ENCODE results near the gene TOM1L2. TPM values are rescaled to one million over a fixed set of nuclear protein-coding genes. Genes with fewer than 3 reads are reported as not detected.

The TOM1L2 gene
- polyA plus RNA-seq, 4 donors, result 36.1 to 52.2 (median 44.9) TPM

DNA sequence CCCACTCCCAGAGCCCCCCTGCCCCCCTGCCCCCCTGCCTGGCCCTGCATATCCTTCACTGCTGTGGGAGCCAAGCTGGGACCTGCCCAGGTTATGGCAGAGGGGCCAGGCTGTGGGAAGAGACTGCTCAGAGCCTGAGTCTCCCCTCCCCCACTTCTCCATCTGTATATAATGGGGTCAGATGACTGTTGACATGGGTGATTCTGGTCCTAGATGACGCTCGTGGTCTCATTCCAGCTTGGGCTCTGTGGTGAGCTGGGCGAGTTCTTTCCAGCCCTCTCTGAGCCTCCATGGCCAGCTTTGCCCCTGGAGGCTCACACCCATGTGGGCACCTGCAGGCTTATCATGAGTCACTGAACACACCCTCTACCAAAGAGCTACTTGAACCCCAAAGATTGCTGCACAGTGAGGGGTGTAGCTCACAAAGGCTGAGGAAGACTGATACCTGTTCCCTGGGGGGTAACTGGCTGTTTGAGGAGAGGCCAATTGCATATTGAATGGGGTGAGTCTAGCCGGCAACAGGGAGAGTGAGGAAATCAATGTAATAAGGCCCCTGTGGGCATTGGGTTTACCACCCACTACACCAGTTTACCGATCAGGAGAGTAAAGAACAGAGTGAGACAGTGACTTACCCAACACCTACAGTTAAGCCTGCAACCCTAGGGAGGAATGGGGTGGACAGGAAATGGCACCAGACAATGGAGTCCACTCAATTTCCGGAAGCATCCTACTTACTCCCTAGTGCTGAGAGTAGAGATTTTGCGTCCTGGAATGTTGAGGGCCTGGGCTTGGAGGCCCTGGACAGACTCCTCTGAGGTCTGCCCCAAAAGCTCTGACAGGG lies 131.2 kb downstream of the TOM1L2 start:
- no peak for DNase-seq (ENCODE audit: low read depth in 4 of 4, low spot score in 2 of 4)

DNA sequence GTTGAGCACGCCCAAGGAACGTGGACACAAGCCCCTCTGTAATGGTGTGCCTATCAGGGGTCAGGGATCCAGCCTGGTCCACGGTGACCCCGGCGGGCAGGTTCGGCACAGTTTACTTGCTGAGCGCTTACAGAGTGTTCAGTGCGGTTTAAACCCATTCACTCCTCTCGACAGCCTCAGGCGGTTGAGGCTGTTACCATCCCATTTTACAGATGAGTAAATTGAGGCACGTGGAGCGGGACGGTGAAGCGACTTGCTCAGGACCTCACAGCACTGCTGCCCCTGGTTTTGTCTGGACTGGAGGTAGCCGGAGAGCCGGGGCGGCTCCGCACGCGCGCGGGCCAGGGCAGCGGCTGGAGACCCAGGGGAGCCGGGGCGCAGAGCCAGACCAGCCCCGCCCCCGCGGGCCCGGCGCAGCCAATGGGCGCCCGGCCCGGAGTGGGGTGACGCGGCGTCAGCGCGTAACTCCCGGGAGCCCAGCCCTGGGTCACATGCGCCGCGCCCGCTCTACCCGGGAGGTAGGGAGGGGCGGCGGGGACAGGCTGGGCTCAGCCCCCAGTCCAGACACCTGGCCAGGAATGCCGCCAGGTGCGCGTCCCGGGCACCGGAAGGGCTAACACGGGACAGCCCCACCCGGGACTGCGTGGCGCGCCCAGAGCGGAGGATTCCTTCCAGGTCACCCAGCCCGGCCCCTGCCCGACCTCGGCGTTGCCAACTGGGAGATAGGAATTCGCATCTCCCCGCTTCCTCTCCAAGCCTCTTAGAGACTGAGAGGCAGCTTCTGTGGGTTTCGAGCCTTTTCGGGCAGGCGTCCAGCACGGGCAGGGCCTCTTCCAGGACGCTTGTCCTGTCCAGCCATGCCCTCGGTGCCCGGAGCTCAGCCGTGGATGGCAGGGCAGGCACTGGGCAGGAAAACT lies 132.2 kb downstream of the TOM1L2 start:
- DNase-seq (ENCODE audit: low read depth in 4 of 4, low spot score in 2 of 4), result peak in 1 of 4 donors; percentile 66

DNA sequence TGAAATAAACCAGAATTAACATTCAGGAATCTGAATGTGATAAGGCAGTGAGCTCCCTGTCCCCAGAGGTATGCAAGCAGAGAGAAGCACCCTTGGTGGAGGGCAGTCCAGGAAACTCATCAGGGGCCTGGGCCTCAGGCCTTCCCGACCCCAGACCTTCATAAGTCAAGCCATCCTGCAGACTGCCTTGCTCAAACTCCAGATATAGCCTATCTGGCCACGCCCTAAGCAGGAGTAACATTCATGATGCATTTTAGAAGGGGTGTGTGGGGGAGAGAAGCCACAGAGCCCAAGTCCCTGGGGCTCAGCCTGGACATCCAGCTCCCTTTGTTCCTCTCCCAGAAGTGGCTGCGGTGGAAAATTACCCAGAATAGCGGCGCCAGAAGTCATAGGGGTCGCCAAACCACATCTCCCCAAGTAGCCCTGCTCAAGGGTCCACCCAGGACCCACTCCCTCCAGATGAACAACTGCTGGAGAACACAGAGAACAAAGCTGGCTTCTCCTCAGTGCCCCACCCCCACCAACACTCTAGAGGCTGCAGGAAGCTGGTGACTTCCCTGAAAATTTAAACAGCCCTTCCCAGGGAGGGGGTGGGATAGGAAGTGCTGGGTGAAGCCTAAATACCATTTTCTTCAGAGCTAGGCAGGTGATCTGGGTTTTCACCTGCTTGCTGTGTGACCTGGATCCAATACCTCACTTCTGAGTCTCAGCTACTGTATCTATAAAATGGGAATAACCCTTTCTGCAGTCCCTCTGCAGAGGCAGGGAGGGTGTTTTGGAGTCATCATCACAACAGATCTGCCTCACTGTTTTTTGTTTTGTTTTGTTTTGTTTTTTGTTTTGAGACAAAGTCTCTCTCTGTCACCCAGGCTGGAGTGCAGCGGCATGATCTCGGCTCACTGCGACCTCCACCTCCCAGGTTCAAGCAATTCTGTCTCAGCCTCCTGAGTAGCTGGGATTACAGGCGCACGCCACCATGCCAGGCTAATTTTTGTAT lies 133.9 kb downstream of the TOM1L2 start:
- DNase-seq (ENCODE audit: low read depth in 4 of 4, low spot score in 2 of 4), result no peak

DNA sequence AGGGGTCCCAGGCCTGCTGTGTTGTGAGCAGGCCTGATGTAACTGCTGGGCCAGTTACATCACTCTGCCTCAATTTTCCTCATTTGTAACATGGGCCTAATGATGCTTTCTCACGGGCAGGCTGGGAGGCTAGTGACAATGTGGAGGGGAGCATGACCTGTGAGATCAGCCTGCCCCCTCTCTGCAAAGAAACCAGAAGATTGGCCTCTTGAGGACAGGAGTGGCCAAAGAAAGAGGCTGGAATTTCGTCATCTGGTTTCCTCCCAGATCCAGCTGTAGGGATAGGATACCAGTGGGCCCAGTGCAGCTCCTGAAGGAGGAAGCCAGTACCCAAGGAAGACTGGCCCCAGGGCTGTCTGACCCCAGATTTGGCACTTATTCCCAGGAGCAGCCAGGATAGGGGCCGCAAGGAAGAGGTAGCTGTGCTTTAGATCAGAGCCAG lies 134.8 kb downstream of the TOM1L2 start:
- no peak for DNase-seq (ENCODE audit: low read depth in 4 of 4, low spot score in 2 of 4)

DNA sequence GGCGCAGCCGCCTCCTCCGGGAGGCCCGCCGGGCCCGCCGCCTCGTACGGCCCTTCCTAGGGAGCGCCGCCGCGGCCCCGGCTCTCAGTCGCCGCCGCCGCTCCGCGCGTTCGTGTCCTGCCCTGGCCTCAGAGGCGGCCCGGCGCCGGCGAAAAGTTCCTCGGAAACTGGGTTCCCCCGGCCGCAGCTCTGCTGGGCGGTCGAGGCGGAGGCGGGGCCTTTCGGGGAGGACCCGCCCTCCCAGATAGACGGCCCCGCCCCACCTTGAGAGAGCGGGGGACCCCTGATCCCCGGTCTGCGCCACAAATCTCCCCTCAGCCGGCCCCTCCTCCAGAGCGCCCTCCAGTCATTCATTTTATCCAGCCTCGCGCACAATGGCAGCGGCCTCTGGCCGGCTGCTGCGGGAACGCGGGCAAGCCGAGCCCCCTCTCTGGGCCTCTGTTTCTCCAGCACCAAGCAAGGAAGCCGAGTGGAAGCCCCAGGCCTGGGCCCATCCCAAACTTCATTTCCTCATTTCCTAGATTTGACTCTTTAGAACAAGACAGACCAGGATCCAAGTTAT lies 135.3 kb downstream of the TOM1L2 start, which contains the start of gene SREBF1:
Gene SREBF1, minus strand, starts transcription at position 169 of the 562 bp plus-strand sequence. CDS start 169 bp downstream, outside the sequence.
- no peak for DNase-seq (ENCODE audit: low read depth in 4 of 4, low spot score in 2 of 4)

DNA sequence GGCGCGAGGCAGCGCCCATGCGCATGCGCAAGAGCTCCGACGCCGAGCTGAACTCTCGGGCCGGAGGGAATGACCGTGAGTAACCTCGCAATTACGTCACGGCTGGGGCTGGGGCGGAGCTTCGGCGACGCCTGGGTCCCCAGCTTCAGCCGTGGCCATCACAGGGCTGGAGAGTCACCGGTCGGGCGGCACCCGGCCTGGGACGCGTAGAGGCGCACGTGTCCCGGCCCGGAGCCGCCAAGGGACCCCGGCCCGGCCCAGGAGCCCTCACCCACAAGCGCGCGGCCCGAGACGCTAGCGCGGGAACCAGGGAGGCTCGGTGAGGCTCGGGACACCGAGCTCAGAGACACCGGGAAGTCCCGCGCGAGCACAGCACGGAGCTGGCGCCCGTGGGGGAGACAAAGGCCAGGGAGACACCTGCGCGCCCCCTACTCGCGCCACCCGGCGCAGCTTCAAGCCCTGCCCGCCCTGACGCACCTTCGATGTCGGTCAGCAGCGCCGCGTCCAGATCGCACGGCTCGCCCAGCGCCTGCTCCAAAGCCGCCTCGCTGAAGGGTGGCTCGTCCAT lies 135.9 kb downstream of the TOM1L2 start:
- DNase-seq (ENCODE audit: low read depth in 4 of 4, low spot score in 2 of 4), result peak; percentile 93 to 97 (median 96)

DNA sequence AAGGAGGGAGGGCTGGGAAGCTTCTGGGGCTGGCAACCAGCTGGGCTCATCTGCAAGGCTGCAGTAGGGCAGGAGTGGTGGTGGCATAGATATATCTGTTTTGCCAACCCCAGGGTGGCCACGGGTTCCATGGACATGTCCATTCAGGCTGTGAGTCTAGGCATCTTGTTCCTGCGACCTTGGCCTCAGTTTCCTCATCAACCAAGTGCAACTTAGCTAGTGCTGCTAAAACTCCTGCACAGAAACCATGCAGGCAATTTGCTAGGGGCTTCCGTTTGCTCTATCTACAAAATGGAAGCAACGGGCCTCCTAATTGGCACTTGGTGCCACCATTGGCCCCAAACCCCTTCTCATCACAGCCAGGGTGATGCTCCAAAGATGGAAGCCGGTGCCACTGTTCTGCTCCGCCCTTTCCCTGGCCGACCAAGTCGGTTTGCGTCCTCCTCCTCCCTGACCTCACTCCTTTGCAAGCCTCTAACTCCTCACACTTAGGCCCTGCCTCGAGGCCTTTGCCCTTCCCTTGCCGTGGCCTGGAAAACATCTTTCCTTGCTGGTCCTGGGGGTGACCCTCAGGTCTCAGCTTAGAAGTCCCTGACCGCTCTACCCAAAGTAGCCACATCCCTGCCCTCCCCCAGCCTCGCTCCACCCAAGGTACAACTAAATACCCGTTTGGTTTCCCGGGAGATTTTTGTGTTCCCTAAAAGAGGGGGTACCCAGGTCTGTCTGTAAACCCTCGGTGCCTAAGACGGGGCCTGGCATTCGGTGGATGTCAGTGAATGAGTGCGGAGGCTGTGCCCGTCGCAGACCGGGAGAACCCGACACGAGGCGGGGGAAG lies 136.6 kb downstream of the TOM1L2 start:
- DNase-seq (ENCODE audit: low read depth in 4 of 4, low spot score in 2 of 4), result no peak

DNA sequence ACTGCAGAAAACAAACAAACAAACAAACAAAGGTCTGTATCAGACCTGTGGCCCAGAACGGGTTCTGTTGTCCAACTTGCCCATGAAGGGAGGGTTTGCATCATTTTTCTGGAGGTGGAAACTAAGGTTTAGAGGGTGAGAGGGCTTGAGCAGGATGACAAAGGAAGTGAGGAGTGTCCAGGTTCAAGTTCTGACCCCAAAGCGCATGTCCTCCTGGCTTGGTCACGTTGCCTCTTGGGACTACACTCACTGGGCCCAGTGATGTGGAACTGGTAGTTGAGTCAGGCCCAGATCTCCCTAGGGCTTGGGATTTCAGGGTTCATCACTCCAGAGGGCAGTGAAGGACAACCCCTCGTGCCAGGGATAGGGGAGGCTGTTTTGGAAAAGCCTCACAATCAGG lies 137.2 kb downstream of the TOM1L2 start:
- DNase-seq (ENCODE audit: low read depth in 4 of 4, low spot score in 2 of 4), result no peak

DNA sequence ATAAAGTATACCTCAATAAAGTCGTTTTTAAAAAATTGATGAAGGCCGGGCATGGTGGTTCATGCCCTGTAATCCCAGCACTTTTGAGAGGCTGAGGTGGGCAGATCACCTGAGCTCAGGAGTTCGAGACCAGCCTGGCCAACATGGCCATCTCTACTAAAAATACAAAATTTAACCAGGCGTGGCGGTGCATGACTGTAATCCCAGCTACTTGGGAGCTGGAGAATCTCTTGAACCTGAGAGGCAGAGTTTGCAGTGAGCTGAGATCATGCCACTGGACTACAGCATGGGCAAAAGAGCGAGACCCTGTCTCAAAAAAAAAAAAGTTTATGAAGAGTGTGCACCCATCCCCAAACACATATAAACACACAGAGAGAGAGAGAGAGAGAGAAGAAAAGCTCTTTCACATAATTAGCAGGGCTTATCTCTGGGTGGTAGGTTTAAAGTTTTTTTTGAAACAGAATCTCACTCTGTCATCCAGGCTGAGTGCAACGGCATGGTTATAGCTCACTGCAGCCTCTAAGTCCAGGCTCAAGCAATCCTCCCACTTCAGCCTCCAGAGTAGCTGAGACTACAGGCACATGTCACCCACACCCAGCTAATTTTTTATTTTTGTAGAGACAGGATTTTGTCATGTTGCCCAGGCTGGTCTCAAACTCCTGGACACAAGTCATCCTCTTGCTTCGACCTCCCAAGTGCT lies 138.4 kb downstream of the TOM1L2 start:
- DNase-seq (ENCODE audit: low read depth in 4 of 4, low spot score in 2 of 4), result no peak

DNA sequence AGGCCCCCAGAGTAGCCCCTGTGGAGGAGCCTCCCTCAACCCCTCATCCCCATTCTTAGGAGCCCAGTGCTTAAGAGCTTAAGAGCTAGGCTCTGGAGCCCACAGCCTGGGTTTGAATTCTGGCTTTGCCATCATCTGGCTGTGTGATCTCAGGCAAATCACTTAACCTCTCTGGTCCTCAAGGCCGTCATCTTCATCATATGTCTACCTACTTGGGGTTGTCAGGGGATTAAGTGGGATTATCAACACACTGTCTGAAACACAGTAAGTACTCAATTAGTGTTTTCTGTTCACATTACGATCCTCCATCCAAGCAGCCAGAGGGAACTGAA lies 140.2 kb downstream of the TOM1L2 start:
- DNase-seq (ENCODE audit: low read depth in 4 of 4, low spot score in 2 of 4), result no peak

DNA sequence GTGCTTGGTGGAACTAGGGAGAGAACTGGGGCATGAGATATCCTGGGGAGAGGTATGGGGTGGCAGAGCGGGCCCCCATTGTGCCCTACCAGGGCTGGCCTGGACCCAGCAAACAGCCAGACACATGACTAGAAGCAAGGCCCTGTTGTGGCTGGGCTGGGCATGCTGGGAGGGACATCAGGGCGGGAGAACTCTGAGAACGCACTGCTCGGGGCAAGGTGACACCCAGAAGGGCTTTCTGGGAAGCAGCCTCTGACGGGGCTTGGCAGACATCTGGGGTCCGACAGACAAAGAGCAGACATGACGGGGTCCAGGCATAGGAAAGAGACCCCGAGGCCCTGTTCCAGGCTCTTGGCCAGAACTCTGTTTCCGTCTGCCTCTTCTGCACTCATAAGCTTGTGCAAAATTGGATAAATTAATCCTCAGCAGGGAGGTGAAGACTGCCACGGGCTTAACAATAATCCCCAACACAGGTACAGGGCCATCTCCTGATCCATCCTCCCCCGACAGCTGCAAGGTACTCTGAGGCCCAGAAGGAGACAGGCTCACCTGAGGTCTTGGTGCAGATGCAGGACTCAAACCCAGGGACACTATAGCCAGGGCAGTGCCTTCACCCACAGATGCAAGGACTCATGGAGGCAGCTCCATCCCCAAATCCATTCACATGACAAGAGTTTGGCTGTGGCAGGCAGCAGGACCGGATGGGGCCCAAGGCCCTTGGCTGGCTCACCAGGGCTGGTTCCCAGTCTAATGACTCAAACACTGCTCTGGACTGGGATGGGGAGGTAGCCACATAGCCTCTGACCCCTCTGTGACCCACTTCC lies 140.8 kb downstream of the TOM1L2 start:
- DNase-seq (ENCODE audit: low read depth in 4 of 4, low spot score in 2 of 4), result no peak

DNA sequence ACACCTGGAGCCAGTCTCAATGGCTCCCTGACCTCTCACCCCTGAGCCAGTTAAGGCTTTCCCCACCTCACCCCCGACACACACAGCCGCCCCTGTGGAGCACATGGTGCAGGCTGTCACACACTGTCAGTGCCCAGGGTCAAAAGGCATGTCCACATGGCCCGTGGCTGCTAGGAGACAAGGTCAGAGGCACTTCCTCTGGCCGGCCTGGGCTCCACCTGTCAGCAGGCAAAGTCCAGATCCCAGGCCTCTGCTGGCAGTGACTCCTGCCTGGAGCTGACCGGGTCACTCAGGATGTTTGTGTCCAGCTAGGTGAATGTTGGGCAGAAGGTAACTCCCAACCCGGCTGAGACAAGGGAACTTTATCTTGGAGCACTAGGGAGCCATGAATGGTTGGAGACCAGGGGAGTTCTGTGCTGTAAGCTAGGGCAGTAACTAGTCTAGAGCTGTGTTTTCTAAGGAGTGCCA lies 141.4 kb downstream of the TOM1L2 start:
- DNase-seq (ENCODE audit: low read depth in 4 of 4, low spot score in 2 of 4), result no peak

DNA sequence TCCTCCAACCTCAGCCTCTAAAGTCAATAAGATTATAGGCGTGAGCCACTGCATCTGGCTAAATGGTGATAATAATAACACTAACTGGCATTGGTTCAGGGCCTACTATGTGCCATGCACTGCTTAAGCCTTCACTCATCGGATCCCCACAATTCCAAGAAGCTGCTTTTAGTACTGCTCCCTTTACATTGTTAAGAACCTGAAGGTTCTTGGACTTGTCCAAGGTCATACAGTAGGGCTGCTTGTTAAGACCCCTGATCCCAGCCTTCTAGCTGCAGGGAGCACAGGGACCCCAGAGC lies 142.0 kb downstream of the TOM1L2 start:
- no peak for DNase-seq (ENCODE audit: low read depth in 4 of 4, low spot score in 2 of 4)

DNA sequence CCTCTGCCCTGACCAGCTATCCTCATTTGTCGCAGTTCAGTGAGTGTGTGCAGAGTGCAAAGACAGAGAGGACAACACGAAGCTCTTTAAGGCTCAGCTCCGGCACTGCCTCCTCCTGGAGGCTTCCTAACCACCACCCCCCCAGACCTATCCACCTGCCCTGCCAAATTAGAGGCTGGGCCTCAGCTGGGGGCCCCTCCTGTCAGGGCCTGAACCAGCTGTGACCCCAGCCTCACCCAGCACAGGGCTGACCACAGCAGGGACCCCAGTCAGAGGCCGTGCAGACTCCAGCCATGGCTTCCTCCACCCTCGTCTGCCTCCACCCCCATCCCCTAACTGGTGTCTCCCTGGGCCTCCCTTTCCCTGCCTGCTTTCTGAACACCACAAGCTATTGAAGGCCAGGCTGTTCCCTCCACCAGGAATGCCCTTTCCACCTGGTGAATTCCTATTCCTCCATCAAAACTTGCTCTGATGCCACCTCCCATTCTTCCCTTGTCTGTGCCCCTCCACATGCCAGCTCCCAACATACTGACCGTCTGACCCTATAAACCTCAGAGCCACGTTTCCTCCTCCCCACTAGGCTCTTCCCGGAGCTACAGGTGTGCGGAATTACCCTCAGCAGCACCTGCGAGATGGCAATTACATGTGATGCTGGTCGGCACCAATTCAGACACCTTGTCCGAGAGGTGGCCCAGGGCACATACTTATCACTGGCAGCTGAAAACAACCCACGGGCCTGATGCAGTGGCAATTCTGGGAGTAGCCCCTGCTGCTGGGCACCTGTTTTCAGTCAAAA lies 144.2 kb downstream of the TOM1L2 start:
- no peak for DNase-seq (ENCODE audit: low read depth in 4 of 4, low spot score in 2 of 4)

DNA sequence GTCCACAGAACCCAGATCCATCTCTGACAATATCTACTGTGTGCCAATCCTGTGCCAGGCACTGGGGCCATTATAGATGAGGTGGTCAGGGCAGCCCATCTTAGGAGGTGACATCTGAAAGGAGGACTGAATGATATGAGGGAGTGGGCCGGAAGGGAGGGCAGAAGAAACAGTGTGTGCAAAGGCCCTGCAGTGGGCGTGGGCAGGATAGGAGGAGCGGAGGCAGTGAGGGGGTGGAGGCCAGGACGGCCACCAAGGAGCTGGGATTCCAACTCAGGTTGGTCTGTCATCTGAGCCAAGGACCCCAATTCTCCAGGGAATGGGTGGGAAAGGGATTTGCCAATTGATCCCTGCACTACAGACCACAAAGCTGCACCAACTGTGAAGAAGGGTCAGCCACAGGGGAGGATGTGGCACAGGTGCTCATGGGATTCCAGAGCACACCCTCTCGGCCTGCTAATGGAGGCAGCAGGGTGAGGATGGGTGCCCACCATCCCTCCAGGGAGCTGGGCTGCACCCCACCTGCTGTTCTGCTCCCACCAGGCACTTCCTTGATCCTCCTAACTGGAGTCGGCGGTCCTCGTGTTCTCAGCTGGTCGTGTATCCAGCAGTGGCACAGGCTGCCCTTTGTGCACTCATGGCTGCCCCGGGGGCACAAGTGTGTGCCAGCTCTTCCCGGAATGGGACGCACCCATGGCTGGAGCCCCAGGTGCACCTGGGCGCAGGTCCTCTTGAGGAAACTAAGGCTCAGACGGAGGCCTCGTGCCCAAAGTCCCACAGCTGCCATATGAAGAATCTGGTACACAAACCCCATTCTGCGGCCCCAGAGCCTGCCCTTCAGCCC lies 145.0 kb downstream of the TOM1L2 start:
- no peak for DNase-seq (ENCODE audit: low read depth in 4 of 4, low spot score in 2 of 4)

DNA sequence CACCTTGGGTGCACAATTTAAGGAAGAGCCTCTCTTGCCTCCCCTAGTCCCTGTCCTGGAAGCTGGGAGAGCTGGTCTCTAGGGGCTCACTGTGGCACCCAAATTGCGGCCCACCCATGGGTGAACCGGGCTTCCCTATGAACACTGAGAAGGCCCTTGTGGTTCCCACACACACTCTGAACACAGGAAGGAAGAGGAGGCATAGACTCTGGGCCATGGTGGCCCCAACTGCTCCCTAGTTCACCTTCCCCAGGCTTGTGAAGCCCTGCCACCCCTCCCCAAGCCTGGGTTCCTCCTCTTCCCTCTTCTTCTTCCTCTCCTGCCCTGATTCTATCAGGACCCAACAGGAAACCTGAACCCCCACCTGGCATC lies 145.9 kb downstream of the TOM1L2 start:
- no peak for DNase-seq (ENCODE audit: low read depth in 4 of 4, low spot score in 2 of 4)
